ENCODE results near the gene DHRSX. TPM values are rescaled to one million over a fixed set of nuclear protein-coding genes. Genes with fewer than 3 reads are reported as not detected.

Gene DHRSX
- total and polyA plus RNA-seq, 9 of the 15 experiments (the other 6 are each of a cell fraction or from before 2014, with no cell fraction given) = 0.59 to 11.0 (median 6.2) TPM

DNA sequence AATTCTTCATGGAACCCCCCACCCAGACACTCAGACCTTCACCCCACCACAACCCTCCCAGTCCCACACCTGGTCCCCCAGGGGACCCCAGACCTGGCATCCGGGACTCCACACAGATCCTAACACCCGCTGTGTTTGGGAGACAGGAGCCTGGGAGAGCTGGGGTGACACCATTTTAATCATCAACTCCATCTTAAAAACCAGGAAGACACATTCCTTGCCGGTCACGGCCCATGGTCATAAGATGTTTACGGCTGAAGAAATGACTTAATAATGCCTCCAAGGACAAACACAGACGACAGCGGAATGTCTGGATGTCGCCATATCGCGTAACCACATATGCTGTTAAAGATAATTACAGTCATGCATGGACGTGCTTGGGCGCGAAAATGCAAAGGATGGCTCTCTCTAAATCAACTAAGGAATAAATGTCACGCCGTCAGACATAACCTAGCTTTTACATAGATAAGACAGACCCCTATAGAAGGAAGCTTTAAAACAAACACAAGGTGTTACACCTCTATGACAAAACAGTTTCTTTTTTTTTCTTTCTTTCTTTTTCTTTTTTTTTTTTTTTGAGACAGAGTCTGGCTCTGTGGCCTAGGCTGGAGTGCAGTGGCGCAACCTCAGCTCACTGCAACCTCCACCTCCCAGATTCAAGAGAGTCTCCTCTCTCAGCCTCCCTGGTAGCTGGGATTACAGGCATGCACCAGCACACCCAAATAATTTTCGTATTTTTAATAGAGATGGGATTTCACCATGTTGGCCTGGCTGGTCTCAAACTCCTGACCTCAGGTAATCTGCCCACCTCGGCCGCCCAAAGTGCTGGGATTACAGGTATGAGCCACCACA, 2.1 kb upstream of the DHRSX start (continued):
- TF ChIP-seq, protein P1, sequence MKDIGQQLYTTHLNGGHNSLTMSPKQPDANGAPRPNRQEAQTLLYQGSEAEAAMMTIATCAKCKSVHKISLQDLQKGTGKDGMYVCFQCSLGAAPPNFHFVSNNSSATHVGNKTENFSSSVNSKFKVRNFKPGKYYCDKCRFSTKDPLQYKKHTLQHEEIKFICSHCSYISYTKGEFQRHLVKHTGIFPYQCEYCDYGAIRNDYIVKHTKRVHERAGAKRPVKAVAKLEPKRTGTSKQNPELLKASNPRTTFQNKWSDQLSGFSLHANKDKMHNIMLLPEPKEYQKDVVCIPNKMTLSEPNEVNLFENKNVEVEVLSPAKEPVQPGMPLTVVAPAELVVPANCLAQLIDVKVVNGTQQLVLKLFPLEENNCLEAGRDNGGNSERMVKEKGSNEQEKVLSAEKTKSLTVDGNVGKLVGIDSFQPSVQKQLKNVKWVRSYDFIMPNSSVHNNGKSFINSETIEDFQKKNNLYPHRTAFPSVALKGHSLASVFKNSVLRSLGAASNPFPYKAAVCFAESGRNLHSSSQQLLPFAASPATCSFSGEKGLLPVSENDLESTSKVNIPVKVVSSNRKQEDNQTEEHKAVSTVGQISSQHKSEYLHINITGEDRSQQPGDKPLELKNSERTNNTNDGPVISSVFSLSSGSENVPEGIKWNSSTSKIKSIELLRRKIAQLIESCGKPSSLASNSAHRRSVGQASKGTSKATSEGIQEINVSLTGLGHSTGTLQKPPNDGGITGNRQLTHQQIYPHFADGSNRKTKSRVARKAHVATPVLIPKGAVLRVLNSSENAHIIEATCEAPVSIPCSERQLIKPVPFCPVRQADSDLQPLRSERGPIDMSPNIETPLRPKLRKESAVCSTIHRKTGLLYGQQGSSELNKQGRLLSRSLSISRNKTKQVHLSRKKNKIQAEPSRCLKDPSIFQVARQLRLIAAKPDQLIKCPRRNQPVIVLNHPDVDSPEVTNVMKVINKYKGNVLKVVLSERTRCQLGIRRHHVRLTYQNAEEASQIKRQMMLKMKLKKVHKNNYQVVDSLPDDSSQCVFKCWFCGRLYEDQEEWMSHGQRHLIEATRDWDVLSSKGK (CRISPR knock-in tag; IDR thresholded peaks at IDR 0.05) = no peak
- TF ChIP-seq ZNF76 (CRISPR knock-in tag; IDR thresholded peaks at IDR 0.05; ENCODE audit: borderline replicate concordance) (peak; percentile 95), OTX1 (CRISPR knock-in tag; IDR thresholded peaks at IDR 0.05) (peak; percentile 90; the same call in 1 of the 2 replicates), TEAD1 (CRISPR knock-in tag; IDR thresholded peaks at IDR 0.05) (peak; percentile 90 to 95; a peak in 3 of 4 replicates), ETV6 (IDR thresholded peaks at IDR 0.05; ENCODE audit: borderline replicate concordance in 1 of 2, low read depth in 2 of 2, low read length in 1 of 2) (no peak), ETV6 (CRISPR knock-in tag; IDR thresholded peaks at IDR 0.05; ENCODE audit: borderline replicate concordance) (no peak), SIRT6 (IDR thresholded peaks at IDR 0.05; ENCODE audit: low read depth, low read length) (no peak), ZNF551 (CRISPR knock-in tag; IDR thresholded peaks at IDR 0.05) (no peak), ZNF347 (CRISPR knock-in tag; IDR thresholded peaks at IDR 0.05; ENCODE audit: low read depth) (no peak), ATF1 (CRISPR knock-in tag; IDR thresholded peaks at IDR 0.05) (no peak), ATF1 (tag; IDR thresholded peaks at IDR 0.05) (peak; percentile 86), ZNF445 (CRISPR knock-in tag; IDR thresholded peaks at IDR 0.05; ENCODE audit: low read depth) (no peak), STAT5A (IDR thresholded peaks at IDR 0.05; ENCODE audit: borderline replicate concordance, low read length) (no peak), PPARD (CRISPR knock-in tag; IDR thresholded peaks at IDR 0.05) (no peak), ZNF146 (CRISPR knock-in tag; IDR thresholded peaks at IDR 0.05; ENCODE audit: unreplicated experiment) (no peak), MAFF (IDR thresholded peaks at IDR 0.05; ENCODE audit: low read length) (no peak), CBX8 (IDR thresholded peaks at IDR 0.05; ENCODE audit: borderline replicate concordance, extremely low read depth, low read depth, low read length, poor library complexity, severe bottlenecking) (no peak), ZNF24 (IDR thresholded peaks at IDR 0.05) (peak; percentile 90), ZFPM2 (CRISPR knock-in tag; IDR thresholded peaks at IDR 0.05) (no peak), DIDO1 (tag; IDR thresholded peaks at IDR 0.05; ENCODE audit: low read depth) (peak; percentile 78)
- TF ChIP-seq, protein P2, sequence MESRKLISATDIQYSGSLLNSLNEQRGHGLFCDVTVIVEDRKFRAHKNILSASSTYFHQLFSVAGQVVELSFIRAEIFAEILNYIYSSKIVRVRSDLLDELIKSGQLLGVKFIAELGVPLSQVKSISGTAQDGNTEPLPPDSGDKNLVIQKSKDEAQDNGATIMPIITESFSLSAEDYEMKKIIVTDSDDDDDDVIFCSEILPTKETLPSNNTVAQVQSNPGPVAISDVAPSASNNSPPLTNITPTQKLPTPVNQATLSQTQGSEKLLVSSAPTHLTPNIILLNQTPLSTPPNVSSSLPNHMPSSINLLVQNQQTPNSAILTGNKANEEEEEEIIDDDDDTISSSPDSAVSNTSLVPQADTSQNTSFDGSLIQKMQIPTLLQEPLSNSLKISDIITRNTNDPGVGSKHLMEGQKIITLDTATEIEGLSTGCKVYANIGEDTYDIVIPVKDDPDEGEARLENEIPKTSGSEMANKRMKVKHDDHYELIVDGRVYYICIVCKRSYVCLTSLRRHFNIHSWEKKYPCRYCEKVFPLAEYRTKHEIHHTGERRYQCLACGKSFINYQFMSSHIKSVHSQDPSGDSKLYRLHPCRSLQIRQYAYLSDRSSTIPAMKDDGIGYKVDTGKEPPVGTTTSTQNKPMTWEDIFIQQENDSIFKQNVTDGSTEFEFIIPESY (CRISPR knock-in tag; IDR thresholded peaks at IDR 0.05) = no peak
- TF ChIP-seq, protein P3, sequence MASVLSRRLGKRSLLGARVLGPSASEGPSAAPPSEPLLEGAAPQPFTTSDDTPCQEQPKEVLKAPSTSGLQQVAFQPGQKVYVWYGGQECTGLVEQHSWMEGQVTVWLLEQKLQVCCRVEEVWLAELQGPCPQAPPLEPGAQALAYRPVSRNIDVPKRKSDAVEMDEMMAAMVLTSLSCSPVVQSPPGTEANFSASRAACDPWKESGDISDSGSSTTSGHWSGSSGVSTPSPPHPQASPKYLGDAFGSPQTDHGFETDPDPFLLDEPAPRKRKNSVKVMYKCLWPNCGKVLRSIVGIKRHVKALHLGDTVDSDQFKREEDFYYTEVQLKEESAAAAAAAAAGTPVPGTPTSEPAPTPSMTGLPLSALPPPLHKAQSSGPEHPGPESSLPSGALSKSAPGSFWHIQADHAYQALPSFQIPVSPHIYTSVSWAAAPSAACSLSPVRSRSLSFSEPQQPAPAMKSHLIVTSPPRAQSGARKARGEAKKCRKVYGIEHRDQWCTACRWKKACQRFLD (CRISPR knock-in tag; IDR thresholded peaks at IDR 0.05) = peak; percentile 99
